ENCODE data around the gene GATA3.

DNA sequence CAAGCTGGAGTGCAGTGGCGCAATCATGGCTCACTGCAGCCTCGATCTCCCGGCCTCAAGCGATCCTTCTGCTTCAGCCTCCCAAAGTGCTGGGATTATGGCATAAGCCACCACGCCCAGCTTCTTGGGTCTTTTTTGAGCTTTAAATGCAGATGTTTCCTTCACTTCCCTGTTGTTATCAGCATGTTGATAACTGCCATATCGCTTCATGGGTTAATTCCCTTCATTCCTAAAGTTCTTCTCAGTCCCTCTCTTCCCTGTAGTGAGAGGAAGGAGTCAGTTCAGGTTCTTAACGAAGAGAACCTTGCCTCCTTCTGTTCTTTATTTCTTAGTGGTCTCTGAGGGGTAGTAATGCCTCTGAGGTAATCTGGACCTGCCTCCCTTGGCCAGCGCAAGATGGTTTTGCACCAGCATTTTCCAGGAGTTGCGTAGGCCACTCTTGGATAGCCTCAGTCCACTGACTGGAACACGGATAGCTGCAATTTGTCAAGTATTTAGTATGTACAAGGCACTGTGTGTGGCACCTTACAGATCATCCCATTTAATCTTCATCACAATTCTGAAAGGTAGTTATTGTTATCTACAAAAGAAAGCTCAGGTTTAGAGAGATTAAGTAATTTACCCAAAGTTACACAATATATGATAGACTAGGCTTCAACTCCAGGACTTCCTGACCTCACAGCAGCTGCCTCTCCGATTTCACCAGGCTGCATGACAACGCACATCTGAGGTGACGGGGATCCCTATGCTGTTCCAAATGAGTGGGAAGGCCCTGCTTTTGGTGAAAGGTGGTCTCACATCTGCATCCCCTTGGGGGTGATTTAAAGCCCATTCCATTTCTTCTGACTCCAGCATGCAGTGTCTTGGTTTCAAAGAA, 60.5 kb downstream of the GATA3 start:
- TF ChIP-seq, protein P1, sequence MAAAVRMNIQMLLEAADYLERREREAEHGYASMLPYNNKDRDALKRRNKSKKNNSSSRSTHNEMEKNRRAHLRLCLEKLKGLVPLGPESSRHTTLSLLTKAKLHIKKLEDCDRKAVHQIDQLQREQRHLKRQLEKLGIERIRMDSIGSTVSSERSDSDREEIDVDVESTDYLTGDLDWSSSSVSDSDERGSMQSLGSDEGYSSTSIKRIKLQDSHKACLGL (CRISPR knock-in tag; IDR thresholded peaks at IDR 0.05; ENCODE audit: borderline replicate concordance, poor library complexity, severe bottlenecking): no peak
- no peak for TF ChIP-seq ZFX (CRISPR knock-in tag; IDR thresholded peaks at IDR 0.05)
- TF ChIP-seq ZNF274 (IDR thresholded peaks at IDR 0.05; ENCODE audit: borderline replicate concordance, low read depth, low read length): no peak
- TF ChIP-seq SMAD2 (IDR thresholded peaks at IDR 0.05; ENCODE audit: low read depth, low read length): no peak
- no peak for TF ChIP-seq TCF7 (IDR thresholded peaks at IDR 0.05; ENCODE audit: borderline replicate concordance)
- TF ChIP-seq, protein P2, sequence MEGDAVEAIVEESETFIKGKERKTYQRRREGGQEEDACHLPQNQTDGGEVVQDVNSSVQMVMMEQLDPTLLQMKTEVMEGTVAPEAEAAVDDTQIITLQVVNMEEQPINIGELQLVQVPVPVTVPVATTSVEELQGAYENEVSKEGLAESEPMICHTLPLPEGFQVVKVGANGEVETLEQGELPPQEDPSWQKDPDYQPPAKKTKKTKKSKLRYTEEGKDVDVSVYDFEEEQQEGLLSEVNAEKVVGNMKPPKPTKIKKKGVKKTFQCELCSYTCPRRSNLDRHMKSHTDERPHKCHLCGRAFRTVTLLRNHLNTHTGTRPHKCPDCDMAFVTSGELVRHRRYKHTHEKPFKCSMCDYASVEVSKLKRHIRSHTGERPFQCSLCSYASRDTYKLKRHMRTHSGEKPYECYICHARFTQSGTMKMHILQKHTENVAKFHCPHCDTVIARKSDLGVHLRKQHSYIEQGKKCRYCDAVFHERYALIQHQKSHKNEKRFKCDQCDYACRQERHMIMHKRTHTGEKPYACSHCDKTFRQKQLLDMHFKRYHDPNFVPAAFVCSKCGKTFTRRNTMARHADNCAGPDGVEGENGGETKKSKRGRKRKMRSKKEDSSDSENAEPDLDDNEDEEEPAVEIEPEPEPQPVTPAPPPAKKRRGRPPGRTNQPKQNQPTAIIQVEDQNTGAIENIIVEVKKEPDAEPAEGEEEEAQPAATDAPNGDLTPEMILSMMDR (IDR thresholded peaks at IDR 0.05 in 2 of 3, conservative IDR thresholded peaks at IDR 0.05 in 1 of 3; ENCODE audit: insufficient read depth in 2 of 3, low read depth in 1 of 3, low read length in 3 of 3): no peak
- no peak for TF ChIP-seq HDAC2 (IDR thresholded peaks at IDR 0.05)
- no peak for TF ChIP-seq CBX2 (IDR thresholded peaks at IDR 0.05; ENCODE audit: insufficient read depth, low read length, poor library complexity, severe bottlenecking)
- TF ChIP-seq SIN3A (IDR thresholded peaks at IDR 0.05; ENCODE audit: borderline replicate concordance in 2 of 2, control insufficient read depth in 1 of 2, low read depth in 2 of 2, low read length in 2 of 2): no peak
- TF ChIP-seq RFX5 (IDR thresholded peaks at IDR 0.05; ENCODE audit: low read depth, low read length): no peak
- no peak for TF ChIP-seq CHD2 (IDR thresholded peaks at IDR 0.05; ENCODE audit: low read depth, low read length)
- TF ChIP-seq ZNF764 (CRISPR knock-in tag; IDR thresholded peaks at IDR 0.05; ENCODE audit: low read depth): no peak
- no peak for TF ChIP-seq NFYB (IDR thresholded peaks at IDR 0.05; ENCODE audit: extremely low read depth, insufficient read length)
